HG03175 (cell line): ENCODE results near the gene IDUA.

ENCODE experiments used
- ATAC-seq: cut with Tn5 transposase; IDR thresholded peaks from one replicate; pipeline ENCODE4 v1.9.1; 2021; ENCODE audit warnings: mild to moderate bottlenecking, moderate library complexity; ENCODE audit not compliant: unreplicated experiment

The IDUA gene

GRCh38 chr4:955931-956381 is 30.9 kb upstream of the IDUA start:
- ATAC-seq, result no peak

- no peak for ATAC-seq
Measured at GRCh38 chr4:956531-957230, 30.2 kb upstream of the IDUA start.

GRCh38 chr4:957231-957580 is 29.6 kb upstream of the IDUA start:
- no peak for ATAC-seq

GRCh38 chr4:957581-958313 is 29.1 kb upstream of the IDUA start:
- no peak for ATAC-seq

GRCh38 chr4:958314-958665 is 28.6 kb upstream of the IDUA start:
- ATAC-seq, result no peak

- no peak for ATAC-seq
Measured at GRCh38 chr4:958696-959337, 28.0 kb upstream of the IDUA start.

- ATAC-seq, result no peak
Measured at GRCh38 chr4:959338-960139, 27.3 kb upstream of the IDUA start.

GRCh38 chr4:960140-960635 is 26.7 kb upstream of the IDUA start:
- no peak for ATAC-seq

GRCh38 chr4:960636-961350 is 26.1 kb upstream of the IDUA start:
- ATAC-seq, result no peak

- ATAC-seq, result no peak
Measured at GRCh38 chr4:961351-962230, 25.3 kb upstream of the IDUA start.

- ATAC-seq, result no peak
Measured at GRCh38 chr4:962231-963208, 24.3 kb upstream of the IDUA start.

- ATAC-seq, result no peak
Measured at GRCh38 chr4:963276-964225, 23.3 kb upstream of the IDUA start.

- ATAC-seq, result no peak
Measured at GRCh38 chr4:964346-965025, 22.4 kb upstream of the IDUA start.

GRCh38 chr4:965048-965765 is 21.6 kb upstream of the IDUA start:
- ATAC-seq, result no peak

GRCh38 chr4:965766-966134 is 21.1 kb upstream of the IDUA start:
- ATAC-seq, result no peak
